HG02759 (cell line): ENCODE measurements around the gene SRD5A3.
"Not testable (repeated sequence)": the region's sequence is repeated elsewhere in the genome, so short reads cannot be mapped to it uniquely, and the experiment has no call there.

Experiments
- ATAC-seq: cut with Tn5 transposase; IDR thresholded peaks from one replicate; pipeline ENCODE4 v1.9.1; 2021; ENCODE audit warnings: mild to moderate bottlenecking, moderate library complexity; ENCODE audit not compliant: unreplicated experiment

SRD5A3 gene

DNA sequence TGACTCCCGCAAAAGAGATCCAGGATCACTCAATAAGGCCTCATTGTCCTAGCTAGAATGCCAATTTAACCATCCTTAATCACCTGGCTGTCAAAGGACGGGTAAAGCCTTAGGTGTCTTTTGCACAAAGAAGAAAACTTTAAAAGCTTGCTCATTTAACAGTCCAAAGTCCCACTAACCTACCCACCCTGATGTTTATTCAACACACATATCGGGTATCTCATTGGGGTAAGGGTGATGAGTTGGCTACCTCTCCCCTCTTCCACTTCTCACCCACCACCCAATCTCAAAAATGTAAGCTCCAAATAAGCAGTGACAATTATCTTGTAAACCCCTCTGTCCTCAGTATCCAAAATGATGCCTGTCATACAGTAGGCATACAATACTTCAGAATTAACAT lies 988 bp upstream of the SRD5A3 start:
- no peak for ATAC-seq

GRCh38 chr4:55346851-55347255 lies 811 bp downstream of the SRD5A3 start:
- no peak for ATAC-seq

DNA sequence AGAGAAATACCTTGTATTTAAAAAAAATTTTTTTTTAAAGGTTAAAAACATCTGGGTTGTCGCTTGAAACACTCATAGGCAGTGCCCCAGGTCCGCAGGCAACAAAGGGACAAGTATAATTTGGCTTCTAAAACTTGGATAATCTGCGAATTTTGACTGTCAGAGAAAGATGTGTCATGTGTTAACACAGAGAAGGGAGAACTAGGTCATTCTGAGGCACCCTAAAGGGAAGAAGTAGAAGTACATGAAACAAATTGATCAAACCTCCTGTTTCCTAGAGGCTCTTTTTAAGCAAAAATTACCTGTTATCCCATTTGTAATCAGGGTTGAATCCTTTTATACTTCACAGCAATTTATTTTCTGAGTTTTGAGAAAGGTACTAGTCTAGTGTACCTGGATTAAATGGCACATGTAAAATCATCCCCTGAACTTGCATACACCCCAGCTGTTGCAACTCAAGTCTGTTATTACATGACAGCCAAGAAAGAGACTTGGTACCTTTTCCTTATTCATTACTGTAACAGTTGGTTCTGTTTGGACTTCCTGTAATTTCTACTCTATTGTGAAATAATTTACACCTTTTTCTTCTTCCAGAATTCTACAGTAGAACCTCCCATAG lies 1.7 kb downstream of the SRD5A3 start:
- no peak for ATAC-seq

DNA sequence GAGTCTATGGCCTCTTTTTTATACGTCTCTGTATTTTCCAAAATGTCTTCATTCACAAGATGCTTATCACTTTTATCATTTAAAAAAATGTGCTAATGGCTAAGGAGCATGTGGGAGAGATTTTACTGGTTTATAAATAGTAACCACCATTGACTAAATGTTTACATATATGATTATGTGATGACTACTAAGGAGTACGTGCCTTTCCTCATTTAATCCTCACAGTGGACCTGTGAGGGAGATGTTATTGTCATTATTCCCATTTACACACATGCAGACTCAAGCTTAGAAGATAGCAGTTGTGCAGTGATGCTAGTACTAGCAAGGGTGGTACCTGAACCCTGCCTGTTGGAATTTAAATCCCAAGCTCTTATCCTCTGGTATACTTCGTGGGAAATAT lies 2.4 kb downstream of the SRD5A3 start:
- no peak for ATAC-seq

DNA sequence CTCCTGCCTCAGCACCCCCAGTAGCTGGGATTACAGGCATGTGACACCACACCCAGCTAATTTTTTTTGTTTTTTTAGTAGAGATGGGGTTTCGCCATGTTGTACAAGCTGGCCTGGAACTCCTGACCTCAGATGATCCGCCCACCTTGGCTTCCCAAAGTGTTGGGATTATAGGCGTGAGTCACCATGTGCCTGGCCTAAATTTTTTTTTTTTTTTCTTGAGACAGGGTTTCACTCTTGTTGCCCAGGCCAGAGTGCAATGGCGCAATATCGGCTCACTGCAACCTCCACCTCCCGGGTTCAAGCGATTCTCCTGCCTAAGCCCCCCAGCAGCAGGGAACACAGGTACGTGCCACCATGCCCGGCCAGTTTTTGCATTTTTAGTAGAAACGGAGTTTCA lies 4.8 kb downstream of the SRD5A3 start:
- not testable (repeated sequence) for ATAC-seq

GRCh38 chr4:55351824-55352223 lies 5.8 kb downstream of the SRD5A3 start:
- no peak for ATAC-seq

DNA sequence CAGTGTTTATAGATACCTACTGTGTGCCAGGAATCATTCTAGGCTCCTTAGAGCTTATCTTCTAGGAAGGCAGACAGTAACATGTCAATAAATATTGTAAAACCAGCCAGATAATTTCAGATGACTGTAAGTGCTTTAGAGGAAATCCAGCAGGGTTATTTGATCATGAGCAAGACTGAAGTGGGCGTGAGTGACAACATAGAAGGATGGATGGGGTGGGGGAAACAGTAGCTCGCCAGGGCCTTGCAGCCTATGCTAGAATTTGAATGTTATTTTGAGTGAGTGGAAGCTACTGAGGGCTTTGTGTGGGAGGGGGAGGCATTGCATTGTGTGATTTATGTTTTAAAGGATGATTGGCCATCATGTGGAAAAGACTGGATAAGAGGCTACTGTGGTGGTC lies 6.7 kb downstream of the SRD5A3 start:
- ATAC-seq: no peak

DNA sequence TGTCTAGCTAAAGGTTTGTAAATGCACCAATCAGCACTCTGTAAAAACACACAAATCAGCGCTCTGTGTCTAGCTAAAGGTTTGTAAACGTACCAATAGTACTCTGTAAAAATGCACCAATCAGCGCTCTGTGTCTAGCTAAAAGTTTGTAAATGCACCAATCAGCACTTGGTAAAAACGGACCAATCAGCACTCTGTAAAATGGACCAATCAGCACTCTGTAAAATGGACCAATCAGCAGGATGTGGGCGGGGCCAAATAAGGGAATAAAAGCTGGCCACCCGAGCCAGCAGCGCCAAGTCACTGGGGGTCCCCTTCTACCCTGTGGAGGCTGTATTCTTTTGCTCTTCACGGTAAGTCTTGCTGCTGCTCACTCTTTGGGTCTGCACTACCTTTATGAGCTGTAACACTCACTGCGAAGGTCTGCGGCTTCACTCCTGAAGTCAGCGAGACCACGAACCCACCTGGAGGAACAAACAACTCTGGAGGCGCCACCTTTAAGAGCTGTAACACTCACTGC lies 7.2 kb downstream of the SRD5A3 start:
- not testable (repeated sequence) for ATAC-seq

- no peak for ATAC-seq
These were observed 8.6 kb downstream of the SRD5A3 start for GRCh38 chr4:55354648-55355047.

- ATAC-seq: no peak
These were observed 9.5 kb downstream of the SRD5A3 start for GRCh38 chr4:55355555-55355954.

DNA sequence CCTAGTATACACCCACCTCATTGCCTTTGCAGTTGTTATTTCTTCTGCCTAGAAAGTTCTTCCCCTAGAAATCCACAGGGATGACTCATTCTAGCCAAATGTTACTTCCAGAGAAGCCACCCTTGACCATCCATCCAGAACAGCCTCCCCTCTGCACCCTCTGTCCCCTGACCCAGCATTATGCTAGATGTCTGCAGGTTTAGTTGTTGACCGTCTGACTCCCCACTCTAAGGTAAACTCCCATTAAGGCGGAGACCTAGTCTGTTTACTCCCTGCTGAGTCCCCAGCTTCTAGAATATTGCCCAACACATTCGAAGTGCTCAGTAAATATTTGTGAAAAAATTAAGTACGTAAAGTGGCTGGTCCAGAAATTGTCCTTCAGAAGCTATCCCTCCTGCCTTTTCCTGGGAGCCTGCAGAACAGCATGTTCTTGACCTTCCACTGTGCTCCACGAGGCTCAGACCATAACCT lies 11.0 kb downstream of the SRD5A3 start:
- ATAC-seq: no peak

DNA sequence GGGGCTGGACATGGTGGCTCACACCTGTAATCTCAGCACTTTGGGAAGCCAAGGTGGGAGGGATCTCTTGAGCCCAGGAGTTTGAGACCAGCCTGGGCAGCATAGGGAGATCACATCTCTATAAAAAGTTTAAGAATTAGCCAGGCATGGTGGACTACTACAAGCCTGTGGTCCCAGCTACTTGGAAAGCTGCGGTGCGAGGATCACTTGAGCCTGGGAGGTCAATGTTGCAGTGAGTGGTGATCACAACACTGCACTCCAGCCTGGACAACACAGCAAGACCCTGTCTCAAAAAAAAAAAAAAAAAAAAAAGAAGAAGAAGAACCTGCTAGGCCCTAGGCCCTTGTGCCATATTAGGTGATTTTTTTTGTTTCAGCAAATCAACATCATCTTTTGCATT lies 12.2 kb downstream of the SRD5A3 start:
- ATAC-seq: no peak

- ATAC-seq: peak; percentile 78
These were observed 12.6 kb downstream of the SRD5A3 start for GRCh38 chr4:55358668-55359067.

- ATAC-seq: no peak
These were observed 13.4 kb downstream of the SRD5A3 start for GRCh38 chr4:55359397-55359916.

DNA sequence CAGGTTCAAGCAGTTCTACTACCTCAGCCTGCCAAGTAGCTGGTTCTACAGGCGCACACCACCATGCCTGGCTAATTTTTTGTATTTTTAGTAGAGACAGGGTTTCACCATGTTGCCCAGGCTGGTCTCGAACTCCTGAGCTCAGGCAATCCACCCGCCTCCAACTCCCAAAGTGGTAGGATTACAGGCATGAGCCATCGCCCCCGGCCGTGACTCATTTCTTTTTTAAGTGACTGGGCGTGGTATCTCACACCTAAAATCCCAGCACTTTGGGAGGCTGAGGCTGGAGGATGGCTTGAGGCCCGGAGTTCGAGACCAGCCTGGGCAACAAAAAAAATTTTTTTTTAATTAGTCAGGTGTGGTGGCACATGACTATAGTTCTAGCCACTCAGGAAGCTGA lies 16.9 kb downstream of the SRD5A3 start:
- ATAC-seq: not testable (repeated sequence)

DNA sequence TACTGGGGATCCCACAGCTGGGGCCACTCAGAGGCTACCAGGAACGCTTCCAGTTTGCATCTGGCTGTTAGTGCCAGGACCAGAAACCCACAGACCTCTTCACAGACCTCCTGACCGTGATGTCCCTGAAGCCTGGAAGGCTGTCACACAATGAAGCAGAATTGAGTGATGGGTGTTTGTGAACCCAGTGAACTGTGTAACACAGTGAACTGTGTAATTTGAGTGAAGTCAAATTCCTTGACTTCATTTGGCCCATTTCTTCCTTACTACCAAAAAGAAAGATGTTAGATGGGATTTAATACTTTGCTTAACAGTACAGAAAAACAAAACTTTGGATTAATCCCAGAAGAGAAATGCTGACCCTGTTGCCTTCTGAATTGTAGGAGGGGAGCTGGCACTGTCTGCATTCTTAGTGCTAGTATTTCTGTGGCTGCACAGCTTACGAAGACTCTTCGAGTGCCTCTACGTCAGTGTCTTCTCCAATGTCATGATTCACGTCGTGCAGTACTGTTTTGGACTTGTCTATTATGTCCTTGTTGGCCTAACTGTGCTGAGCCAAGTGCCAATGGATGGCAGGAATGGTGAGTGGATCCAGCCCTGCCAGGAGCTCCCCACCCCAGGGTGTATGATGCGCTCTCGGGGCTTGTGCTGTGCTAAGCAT lies 17.8 kb downstream of the SRD5A3 start:
- ATAC-seq: no peak

- ATAC-seq: no peak
These were observed 18.8 kb downstream of the SRD5A3 start for GRCh38 chr4:55364691-55365344.

GRCh38 chr4:55365345-55365728 lies 19.3 kb downstream of the SRD5A3 start:
- ATAC-seq: no peak

DNA sequence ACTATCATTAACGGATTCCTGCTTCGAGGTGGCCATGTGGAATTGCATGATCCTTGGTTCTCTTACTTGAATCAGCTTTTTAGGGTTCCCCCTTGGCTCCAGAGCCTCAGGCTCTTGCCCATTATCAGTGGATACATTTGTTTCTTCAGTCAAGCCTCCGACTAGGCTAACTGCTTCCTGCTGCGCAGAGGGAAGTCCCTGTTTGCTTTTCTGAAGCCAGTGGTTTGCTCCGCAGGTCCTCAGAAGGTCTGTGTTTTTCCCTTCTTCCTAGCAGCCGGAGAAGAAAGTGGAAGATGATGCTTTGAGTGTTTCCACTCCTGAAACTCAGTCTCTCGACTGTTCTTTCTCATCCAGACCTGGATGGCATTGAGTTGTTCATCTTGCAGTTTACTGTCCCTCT lies 20.6 kb downstream of the SRD5A3 start:
- no peak for ATAC-seq

GRCh38 chr4:55367084-55367722 lies 21.2 kb downstream of the SRD5A3 start:
- ATAC-seq: no peak

GRCh38 chr4:55369968-55370367 lies 23.9 kb downstream of the SRD5A3 start:
- no peak for ATAC-seq
